Uterus (tissue), 2 donors: ENCODE data around the gene SPINK2.

ENCODE experiments used
- CTCF ChIP-seq, 4 experiments: fragments of 200-600 bp in 2 of 4; fragments of 450-650 bp in 2 of 4; sonication (generic) in 2 of 4; IDR thresholded peaks; one replicate each; pipeline ENCODE4 v1.5.1; 2016 to 2019; ENCODE audit warnings: antibody characterized with exemption in 4 of 4, mild to moderate bottlenecking in 2 of 4, moderate library complexity in 1 of 4
- POLR2A ChIP-seq, 2 donors: fragments of 450-650 bp; IDR thresholded peaks; one replicate each; pipeline ENCODE4 v1.6.1; 2016; ENCODE audit warnings: antibody characterized with exemption in 2 of 2, mild to moderate bottlenecking in 1 of 2, moderate library complexity in 1 of 2

GRCh38 chr4:56773346-56773745 lies 48.2 kb downstream of the SPINK2 start:
- TF ChIP-seq POLR2A (IDR thresholded peaks at IDR 0.05), result no peak
- TF ChIP-seq CTCF (IDR thresholded peaks at IDR 0.05), result no peak
